ENCODE data around the gene CTXN1. TPM values are rescaled to one million over a fixed set of nuclear protein-coding genes. Genes with fewer than 3 reads are reported as not detected.

CTXN1 gene
- total RNA-seq, 1 experiment from 2014 or later, result 5.2 TPM

- no peak overlapping the region for H3K27ac Mint-ChIP-seq (ENCODE audit: low read depth, unreplicated experiment)
- POLR2A ChIA-PET, result no interaction called here
- CTCF ChIA-PET, result no interaction called here
- DNase-seq (ENCODE audit: unreplicated experiment), result peak; percentile 58
- no TSS peak for BruUV-seq (replicated peaks)
- H3K9me3 Mint-ChIP-seq (ENCODE audit: unreplicated experiment), result no peaks in the 10 kb centered on the region
- no peaks in the 10 kb centered on the region for H3K27me3 Mint-ChIP-seq (ENCODE audit: insufficient read depth, unreplicated experiment)
- peak; percentile 87 for TF ChIP-seq CTCF (IDR thresholded peaks at IDR 0.05; ENCODE audit: unreplicated experiment)
- H3K36me3 Mint-ChIP-seq (ENCODE audit: insufficient read depth, unreplicated experiment), result peaks cover 57% of the 10 kb centered on the region
- peak overlapping the region; percentile 71 for H3K4me3 Mint-ChIP-seq (ENCODE audit: unreplicated experiment)
- H3K4me1 Mint-ChIP-seq (ENCODE audit: insufficient read depth, unreplicated experiment), result peaks cover 25% of the 10 kb centered on the region
- intact Hi-C loops (cut with micrococcal nuclease), result no loop called here
Measured at GRCh38 chr19:7925171-7925851, 624 bp downstream of the CTXN1 start.

GRCh38 chr19:7924651-7925170, 1.2 kb downstream of the CTXN1 start:
- TF ChIP-seq CTCF (IDR thresholded peaks at IDR 0.05; ENCODE audit: unreplicated experiment), result no peak
- no peak for DNase-seq (ENCODE audit: unreplicated experiment)
- no peak overlapping the region for H3K27ac Mint-ChIP-seq (ENCODE audit: low read depth, unreplicated experiment)
- H3K4me1 Mint-ChIP-seq (ENCODE audit: insufficient read depth, unreplicated experiment), result peaks cover 29% of the 10 kb centered on the region
- ChIA-PET POLR2A (interaction anchor here (0.8 kb wide), 1 partner anchor 295 kb away, joined by 3 read pairs; no protein-coding TSS in a partner anchor), CTCF (no interaction called here)
- H3K4me3 Mint-ChIP-seq (ENCODE audit: unreplicated experiment), result peak overlapping the region; percentile 71
- no TSS peak for BruUV-seq (replicated peaks)
- H3K27me3 Mint-ChIP-seq (ENCODE audit: insufficient read depth, unreplicated experiment), result no peaks in the 10 kb centered on the region
- peaks cover 51% of the 10 kb centered on the region for H3K36me3 Mint-ChIP-seq (ENCODE audit: insufficient read depth, unreplicated experiment)
- no peaks in the 10 kb centered on the region for H3K9me3 Mint-ChIP-seq (ENCODE audit: unreplicated experiment)
- intact Hi-C loops (cut with micrococcal nuclease), result loop anchor here (5.0 kb wide), 1 partner anchor 57 kb away; no protein-coding TSS in a partner anchor

GRCh38 chr19:7924241-7924640, 1.7 kb downstream of the CTXN1 start:
- intact Hi-C loops (cut with micrococcal nuclease), result loop anchor here (5.0 kb wide), 1 partner anchor 57 kb away; no protein-coding TSS in a partner anchor
- TF ChIP-seq CTCF (IDR thresholded peaks at IDR 0.05; ENCODE audit: unreplicated experiment), result no peak
- Mint-ChIP-seq H3K9me3 (ENCODE audit: unreplicated experiment) (no peaks in the 10 kb centered on the region), H3K27me3 (ENCODE audit: insufficient read depth, unreplicated experiment) (no peaks in the 10 kb centered on the region), H3K4me3 (ENCODE audit: unreplicated experiment) (peak overlapping the region; percentile 71), H3K36me3 (ENCODE audit: insufficient read depth, unreplicated experiment) (peaks cover 50% of the 10 kb centered on the region), H3K4me1 (ENCODE audit: insufficient read depth, unreplicated experiment) (peaks cover 31% of the 10 kb centered on the region), H3K27ac (ENCODE audit: low read depth, unreplicated experiment) (no peak overlapping the region)
- ChIA-PET CTCF (interaction anchor here (0.6 to 0.7 kb wide), 2 partner anchors 23 to 36 kb away, joined by 3 read pairs; partner anchors contain the start of gene LRRC8E), POLR2A (interaction anchor here (0.8 kb wide), 1 partner anchor 294 kb away, joined by 3 read pairs; no protein-coding TSS in a partner anchor)
- DNase-seq (ENCODE audit: unreplicated experiment), result no peak
- no TSS peak for BruUV-seq (replicated peaks)

Measured in MCF 10A (cell line).